ENCODE measurements around the gene GRN. TPM values are rescaled to one million over a fixed set of nuclear protein-coding genes. Genes with fewer than 3 reads are reported as not detected.
"Not testable (repeated sequence)": the region's sequence is repeated elsewhere in the genome, so short reads cannot be mapped to it uniquely, and the experiment has no call there.

Gene GRN
- total RNA-seq, 1 donor from 2014 or later = 160 TPM

- peak overlapping the region; percentile 84 for H3K4me3 ChIP-seq
- H3K9me3 ChIP-seq (replicated peaks) = no peaks in the 10 kb centered on the region
- peaks cover 20% of the 10 kb centered on the region for H3K36me3 ChIP-seq
- H3K27me3 ChIP-seq (ENCODE audit: low read depth) = no peaks in the 10 kb centered on the region
- no peak for DNase-seq
- H3K27ac ChIP-seq (replicated peaks) = peak overlapping the region; percentile 91
- peaks cover 26% of the 10 kb centered on the region for H3K4me1 ChIP-seq
- intact Hi-C loops (cut with micrococcal nuclease) = no loop called here
- TF ChIP-seq CTCF (IDR thresholded peaks at IDR 0.05; ENCODE audit: borderline replicate concordance) = no peak
Measured at GRCh38 chr17:44346064-44346844, 1.2 kb downstream of the GRN start.

- H3K4me3 ChIP-seq; H3K9me3 ChIP-seq (replicated peaks); DNase-seq; H3K27ac ChIP-seq (replicated peaks); H3K27me3 ChIP-seq (ENCODE audit: low read depth); intact Hi-C loops (cut with micrococcal nuclease): not testable (repeated sequence)
- Histone ChIP-seq H3K4me1 (peaks cover 26% of the 10 kb centered on the region), H3K36me3 (peaks cover 32% of the 10 kb centered on the region)
Measured at GRCh38 chr17:44347206-44348055, 2.3 kb downstream of the GRN start.

- H3K27ac ChIP-seq (replicated peaks) = no peak overlapping the region
- intact Hi-C loops (cut with micrococcal nuclease) = no loop called here
- H3K9me3 ChIP-seq (replicated peaks) = no peaks in the 10 kb centered on the region
- no peak for TF ChIP-seq CTCF (IDR thresholded peaks at IDR 0.05; ENCODE audit: borderline replicate concordance)
- H3K4me3 ChIP-seq = no peak overlapping the region
- H3K27me3 ChIP-seq (ENCODE audit: low read depth) = no peaks in the 10 kb centered on the region
- DNase-seq = no peak
- peaks cover 26% of the 10 kb centered on the region for H3K4me1 ChIP-seq
- peaks cover 38% of the 10 kb centered on the region for H3K36me3 ChIP-seq
Measured at GRCh38 chr17:44348234-44348987, 3.3 kb downstream of the GRN start.

- no peak for DNase-seq
- Histone ChIP-seq H3K27me3 (ENCODE audit: low read depth) (no peaks in the 10 kb centered on the region), H3K4me3 (no peak overlapping the region), H3K36me3 (peaks cover 38% of the 10 kb centered on the region), H3K9me3 (replicated peaks) (no peaks in the 10 kb centered on the region), H3K27ac (replicated peaks) (no peak overlapping the region), H3K4me1 (peaks cover 25% of the 10 kb centered on the region)
- no peak for TF ChIP-seq CTCF (IDR thresholded peaks at IDR 0.05; ENCODE audit: borderline replicate concordance)
- intact Hi-C loops (cut with micrococcal nuclease) = no loop called here
Measured at GRCh38 chr17:44348988-44349364, 3.9 kb downstream of the GRN start.

- Histone ChIP-seq H3K9me3 (replicated peaks) (no peaks in the 10 kb centered on the region), H3K27me3 (ENCODE audit: low read depth) (no peaks in the 10 kb centered on the region), H3K4me3 (no peak overlapping the region), H3K4me1 (peaks cover 19% of the 10 kb centered on the region), H3K27ac (replicated peaks) (no peak overlapping the region), H3K36me3 (peaks cover 38% of the 10 kb centered on the region)
- no peak for TF ChIP-seq CTCF (IDR thresholded peaks at IDR 0.05; ENCODE audit: borderline replicate concordance)
- intact Hi-C loops (cut with micrococcal nuclease) = no loop called here
- no peak for DNase-seq
Measured at GRCh38 chr17:44349553-44350070, 4.5 kb downstream of the GRN start.
